Stimulated activated naive CD8-positive, alpha-beta T cell treated with anti-CD3 and anti-CD28 coated beads, Interleukin-15, amount 100 ng/mL, for 72 hours (primary cell): Measurements from ENCODE around the gene KIRREL1.

Experiments
- ATAC-seq: fragments of 150-1000 bp; cut with Tn5 transposase; 2 replicates; pipeline ENCODE4 v1.10.0; 2021; ENCODE audit warnings: mild to moderate bottlenecking, moderate library complexity
- DNase-seq, 2 donors: peaks; one replicate each; pipeline ENCODE4 v3.0.0; 2021 to 2022
- H3K27ac Mint-ChIP-seq, 2 donors: one replicate each; pipeline ENCODE4 v1.8.0; 2022; ENCODE audit warnings: mild to moderate bottlenecking in 2 of 2, mixed read lengths in 2 of 2, moderate library complexity in 2 of 2
- H3K27me3 Mint-ChIP-seq: one replicate; pipeline ENCODE4 v1.8.0; 2022; ENCODE audit warnings: mixed read lengths
- H3K4me1 Mint-ChIP-seq: one replicate; pipeline ENCODE4 v1.8.0; 2022; ENCODE audit warnings: mild to moderate bottlenecking, mixed read lengths
- H3K4me3 Mint-ChIP-seq, 2 donors: one replicate each; pipeline ENCODE4 v1.8.0; 2022; ENCODE audit warnings: mild to moderate bottlenecking in 2 of 2, mixed read lengths in 2 of 2, moderate library complexity in 1 of 2
- H3K9me3 Mint-ChIP-seq, 2 donors: one replicate each; pipeline ENCODE4 v1.8.0; 2022; ENCODE audit warnings: mixed read lengths in 2 of 2

The KIRREL1 gene

GRCh38 chr1:158013840-158014730, 20.6 kb downstream of the KIRREL1 start:
- ATAC-seq: no peak

GRCh38 chr1:158014731-158015320, 21.4 kb downstream of the KIRREL1 start:
- H3K27me3 Mint-ChIP-seq: peaks cover 9% of the 10 kb centered on the region
- H3K4me1 Mint-ChIP-seq: no peaks in the 10 kb centered on the region
- DNase-seq: no peak
- no peak overlapping the region for H3K27ac Mint-ChIP-seq
- H3K4me3 Mint-ChIP-seq: no peak overlapping the region
- H3K9me3 Mint-ChIP-seq: no peaks in the 10 kb centered on the region
- no peak for ATAC-seq

More at GRCh38 chr1:158013840-158014730, 20.6 kb downstream of the KIRREL1 start:
- DNase-seq: no peak
- Mint-ChIP-seq H3K27ac (no peak overlapping the region), H3K27me3 (peaks cover 9% of the 10 kb centered on the region), H3K4me1 (no peaks in the 10 kb centered on the region), H3K4me3 (no peak overlapping the region), H3K9me3 (no peaks in the 10 kb centered on the region)

GRCh38 chr1:158016651-158017335, 23.3 kb downstream of the KIRREL1 start:
- DNase-seq (no peak), ATAC-seq (no peak)
- Mint-ChIP-seq H3K9me3 (no peaks in the 10 kb centered on the region), H3K4me1 (no peaks in the 10 kb centered on the region), H3K27ac (no peak overlapping the region), H3K27me3 (peaks cover under 1% of the 10 kb centered on the region), H3K4me3 (no peak overlapping the region)

- Mint-ChIP-seq H3K9me3 (no peaks in the 10 kb centered on the region), H3K27ac (no peak overlapping the region), H3K27me3 (no peaks in the 10 kb centered on the region)
Observed at GRCh38 chr1:158017800-158018595, 24.6 kb downstream of the KIRREL1 start.

GRCh38 chr1:158019171-158019868, 25.9 kb downstream of the KIRREL1 start:
- H3K27ac Mint-ChIP-seq: peak overlapping the region in 1 of 2 donors; percentile 88
- no peak overlapping the region for H3K4me3 Mint-ChIP-seq
- H3K9me3 Mint-ChIP-seq: no peaks in the 10 kb centered on the region
- H3K4me1 Mint-ChIP-seq: no peaks in the 10 kb centered on the region
- no peaks in the 10 kb centered on the region for H3K27me3 Mint-ChIP-seq
- ATAC-seq (no peak), DNase-seq (no peak)

More at GRCh38 chr1:158017800-158018595, 24.6 kb downstream of the KIRREL1 start:
- DNase-seq (no peak), ATAC-seq (no peak)
- Mint-ChIP-seq H3K4me3 (no peak overlapping the region), H3K4me1 (no peaks in the 10 kb centered on the region)

- DNase-seq: no peak
- Mint-ChIP-seq H3K4me3 (no peak overlapping the region), H3K27ac (peak overlapping the region in 1 of 2 donors; percentile 21), H3K4me1 (no peaks in the 10 kb centered on the region), H3K9me3 (no peaks in the 10 kb centered on the region), H3K27me3 (no peaks in the 10 kb centered on the region)
- ATAC-seq: no peak
Observed at GRCh38 chr1:158020259-158020885, 26.9 kb downstream of the KIRREL1 start.

GRCh38 chr1:158020886-158021620, 27.6 kb downstream of the KIRREL1 start:
- H3K27me3 Mint-ChIP-seq: no peaks in the 10 kb centered on the region
- no peak overlapping the region for H3K4me3 Mint-ChIP-seq
- no peaks in the 10 kb centered on the region for H3K4me1 Mint-ChIP-seq
- DNase-seq (no peak), ATAC-seq (no peak)
- H3K9me3 Mint-ChIP-seq: no peaks in the 10 kb centered on the region
- no peak overlapping the region for H3K27ac Mint-ChIP-seq

GRCh38 chr1:158021721-158022120, 28.3 kb downstream of the KIRREL1 start:
- Mint-ChIP-seq H3K9me3 (no peaks in the 10 kb centered on the region), H3K27ac (peak overlapping the region in 1 of 2 donors; percentile 41), H3K4me1 (no peaks in the 10 kb centered on the region), H3K27me3 (no peaks in the 10 kb centered on the region), H3K4me3 (no peak overlapping the region)
- DNase-seq: no peak
- no peak for ATAC-seq

- H3K4me3 Mint-ChIP-seq: no peak overlapping the region
- no peak for DNase-seq
- ATAC-seq: no peak
Observed at GRCh38 chr1:158022554-158023312, 29.3 kb downstream of the KIRREL1 start.

GRCh38 chr1:158024737-158025136, 31.3 kb downstream of the KIRREL1 start:
- DNase-seq: no peak
- no peaks in the 10 kb centered on the region for H3K9me3 Mint-ChIP-seq

More at GRCh38 chr1:158022554-158023312, 29.3 kb downstream of the KIRREL1 start:
- Mint-ChIP-seq H3K27me3 (no peaks in the 10 kb centered on the region), H3K4me1 (no peaks in the 10 kb centered on the region), H3K27ac (no peak overlapping the region), H3K9me3 (no peaks in the 10 kb centered on the region)

GRCh38 chr1:158025576-158026230, 32.3 kb downstream of the KIRREL1 start:
- ATAC-seq (no peak), DNase-seq (no peak)
- Mint-ChIP-seq H3K4me1 (no peaks in the 10 kb centered on the region), H3K27me3 (no peaks in the 10 kb centered on the region), H3K4me3 (no peak overlapping the region), H3K27ac (peak overlapping the region in 1 of 2 donors; percentile 28), H3K9me3 (no peaks in the 10 kb centered on the region)

More at GRCh38 chr1:158024737-158025136, 31.3 kb downstream of the KIRREL1 start:
- ATAC-seq: no peak
- Mint-ChIP-seq H3K27ac (no peak overlapping the region), H3K4me3 (no peak overlapping the region), H3K4me1 (no peaks in the 10 kb centered on the region), H3K27me3 (no peaks in the 10 kb centered on the region)

GRCh38 chr1:158026651-158027050, 33.2 kb downstream of the KIRREL1 start:
- no peaks in the 10 kb centered on the region for H3K9me3 Mint-ChIP-seq
- no peaks in the 10 kb centered on the region for H3K27me3 Mint-ChIP-seq
- H3K27ac Mint-ChIP-seq: no peak overlapping the region
- H3K4me1 Mint-ChIP-seq: no peaks in the 10 kb centered on the region
- ATAC-seq (no peak), DNase-seq (no peak)
- no peak overlapping the region for H3K4me3 Mint-ChIP-seq

- no peaks in the 10 kb centered on the region for H3K9me3 Mint-ChIP-seq
- no peaks in the 10 kb centered on the region for H3K27me3 Mint-ChIP-seq
- DNase-seq (no peak), ATAC-seq (no peak)
- no peak overlapping the region for H3K4me3 Mint-ChIP-seq
- H3K4me1 Mint-ChIP-seq: no peaks in the 10 kb centered on the region
- no peak overlapping the region for H3K27ac Mint-ChIP-seq
Observed at GRCh38 chr1:158027508-158027907, 34.1 kb downstream of the KIRREL1 start.
